GM23338 (cell line): Measurements from ENCODE around the gene ZGPAT. TPM values are rescaled to one million over a fixed set of nuclear protein-coding genes. Genes with fewer than 3 reads are reported as not detected.

Experiments used
- ATAC-seq: fragments of 200-7000 bp; cut with Tn5 transposase; 3 replicates; pipeline ENCODE4 v1.9.1; 2020
- DNase-seq: peaks from one replicate; pipeline ENCODE4 v3.0.0-alpha.2; 2015; ENCODE audit warnings: low spot score
- H2AFZ ChIP-seq: fragments of 200-600 bp; sonication (generic); 2 replicates; pipeline ENCODE4 v1.8.0; 2016; ENCODE audit warnings: antibody characterized with exemption, mild to moderate bottlenecking, moderate library complexity
- H3F3A ChIP-seq: fragments of 200-600 bp; sonication (generic); replicated peaks from 2 replicates; pipeline ENCODE4 v1.8.0; 2017; ENCODE audit warnings: antibody characterized with exemption, mixed run types, low read depth
- H3K27ac ChIP-seq: fragments of 200-600 bp; sonication (generic); 2 replicates; pipeline ENCODE4 v1.6.1; 2016; ENCODE audit warnings: low read depth
- H3K27me3 ChIP-seq: fragments of 200-600 bp; sonication (generic); 2 replicates; pipeline ENCODE4 v1.8.0; 2016; ENCODE audit warnings: mild to moderate bottlenecking, mixed run types, moderate library complexity; ENCODE audit not compliant: insufficient read depth
- H3K36me3 ChIP-seq: fragments of 200-600 bp; sonication (generic); 2 replicates; pipeline ENCODE4 v1.8.0; 2016; ENCODE audit warnings: mild to moderate bottlenecking; ENCODE audit not compliant: insufficient read depth
- H3K4me1 ChIP-seq: fragments of 200-600 bp; sonication (generic); 2 replicates; pipeline ENCODE4 v1.8.0; 2016; ENCODE audit warnings: mild to moderate bottlenecking, moderate library complexity; ENCODE audit not compliant: insufficient read depth
- H3K4me2 ChIP-seq: fragments of 200-600 bp; sonication (generic); 2 replicates; pipeline ENCODE4 v1.7.1; 2017; ENCODE audit warnings: mixed run types
- H3K4me3 ChIP-seq: fragments of 200-600 bp; sonication (generic); 2 replicates; pipeline ENCODE4 v1.6.1; 2016; ENCODE audit warnings: mixed run types
- H3K79me2 ChIP-seq: fragments of 200-600 bp; sonication (generic); replicated peaks from 2 replicates; pipeline ENCODE4 v1.8.0; 2017; ENCODE audit warnings: mild to moderate bottlenecking; ENCODE audit not compliant: insufficient read depth
- H3K9me2 ChIP-seq: fragments of 200-600 bp; sonication (generic); 2 replicates; pipeline ENCODE4 v1.8.0; 2017; ENCODE audit not compliant: insufficient read depth
- H4K20me1 ChIP-seq: fragments of 200-600 bp; sonication (generic); replicated peaks from 2 replicates; pipeline ENCODE4 v1.8.0; 2017; ENCODE audit warnings: mild to moderate bottlenecking; ENCODE audit not compliant: insufficient read depth
- H3K27ac Mint-ChIP-seq: 2 replicates; pipeline ENCODE4 v1.8.0; 2020; ENCODE audit warnings: inconsistent platforms, mild to moderate bottlenecking, moderate library complexity, mixed read lengths
- H3K27me3 Mint-ChIP-seq: 3 replicates; pipeline ENCODE4 v1.8.0; 2022; ENCODE audit warnings: low read depth, mild to moderate bottlenecking, moderate library complexity, mixed read lengths, inconsistent platforms; ENCODE audit not compliant: insufficient read depth, poor library complexity
- H3K36me3 Mint-ChIP-seq: 3 replicates; pipeline ENCODE4 v1.8.0; 2021; ENCODE audit warnings: low read depth, mild to moderate bottlenecking, inconsistent platforms, moderate library complexity, mixed read lengths
- H3K4me1 Mint-ChIP-seq: 3 replicates; pipeline ENCODE4 v1.8.0; 2020; ENCODE audit warnings: mild to moderate bottlenecking, inconsistent platforms, mixed read lengths
- H3K4me3 Mint-ChIP-seq: 3 replicates; pipeline ENCODE4 v1.8.0; 2021; ENCODE audit warnings: moderate library complexity, mild to moderate bottlenecking, inconsistent platforms, mixed read lengths
- H3K9me3 Mint-ChIP-seq: 3 replicates; pipeline ENCODE4 v1.8.0; 2020; ENCODE audit warnings: moderate library complexity, mild to moderate bottlenecking, inconsistent platforms, mixed read lengths
- CREB1 ChIP-seq: fragments of 250-450 bp; sonication (Bioruptor Pico); IDR thresholded peaks from 2 replicates; pipeline ENCODE4 v1.5.0; 2020; ENCODE audit warnings: low read depth, mild to moderate bottlenecking, moderate library complexity
- EZH2 ChIP-seq: fragments of 200-600 bp; sonication (generic); IDR thresholded peaks from one replicate; pipeline ENCODE4 v1.8.0; 2017; ENCODE audit warnings: antibody characterized with exemption, mild to moderate bottlenecking, low read depth; ENCODE audit not compliant: unreplicated experiment
- EZH2phosphoT487 ChIP-seq: fragments of 200-600 bp; sonication (generic); IDR thresholded peaks from one replicate; pipeline ENCODE4 v1.8.1; 2018; ENCODE audit warnings: antibody characterized with exemption; ENCODE audit not compliant: unreplicated experiment
- JUNB ChIP-seq: IDR thresholded peaks from one replicate; pipeline ENCODE4 v1.6.1; 2016; ENCODE audit warnings: antibody characterized with exemption; ENCODE audit not compliant: unreplicated experiment
- NANOG ChIP-seq: IDR thresholded peaks from 2 replicates; pipeline ENCODE4 v1.6.1; 2016; ENCODE audit warnings: antibody characterized with exemption, borderline replicate concordance
- STAT1 ChIP-seq: IDR thresholded peaks from one replicate; pipeline ENCODE4 v1.6.1; 2016; ENCODE audit warnings: antibody characterized with exemption; ENCODE audit not compliant: unreplicated experiment
- ZNF114 ChIP-seq: fragments of 250-450 bp; sonication (Bioruptor Pico); IDR thresholded peaks from 2 replicates; pipeline ENCODE4 v1.5.0; 2020; ENCODE audit warnings: mild to moderate bottlenecking, moderate library complexity
- polyA plus RNA-seq: library from polyadenylated mRNA; unstranded; fragments of >200 nt; fragmentation: Nextera tagmentation; extraction: Ambion mirVana; gene quantifications from 2 replicates; pipeline ENCODE4 v1.2.1, GENCODE V29; 2016
- total RNA-seq: library from RNA; depleted of rRNA; stranded (reverse); fragments of >200 nt; shearing (Covaris generic); gene quantifications from 2 replicates; pipeline ENCODE4 v1.2.3, GENCODE V29; 2014
- TF ChIP-seq, protein P1 (sequence below): IDR thresholded peaks from one replicate; pipeline ENCODE4 v1.6.1; 2018; ENCODE audit warnings: antibody characterized with exemption; ENCODE audit not compliant: unreplicated experiment

Gene ZGPAT
- total and polyA plus RNA-seq, 2 experiments from 2014 or later, result 25.0 to 39.2 TPM

DNA sequence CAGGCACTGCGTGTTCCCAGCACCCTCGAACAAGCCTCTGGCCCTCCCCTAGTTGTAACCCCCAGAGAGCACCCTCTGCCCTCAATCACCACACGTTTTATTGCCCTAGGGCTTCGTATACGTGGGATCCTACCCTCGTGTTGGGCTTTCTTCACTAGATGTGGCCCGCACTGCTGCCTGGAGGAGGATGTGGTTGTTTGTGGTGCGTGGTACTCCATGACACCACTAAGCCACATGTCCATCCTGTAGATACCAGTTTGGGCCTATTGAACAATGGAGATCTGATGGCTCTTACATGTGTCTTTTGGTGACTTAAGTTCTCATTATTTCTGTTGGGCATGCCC lies 48.8 kb downstream of the ZGPAT start:
- Histone ChIP-seq H3K4me2 (no peak overlapping the region), H3K27ac (no peak overlapping the region), H3K79me2 (no peaks in the 10 kb centered on the region), H3K36me3 (no peaks in the 10 kb centered on the region), H2AFZ (no peak overlapping the region), H3K9me2 (no peaks in the 10 kb centered on the region), H3K27me3 (no peaks in the 10 kb centered on the region), H3F3A (peaks cover 5% of the 10 kb centered on the region; the same call in 1 of the 2 replicates), H4K20me1 (no peaks in the 10 kb centered on the region), H3K4me3 (no peak overlapping the region), H3K4me1 (peaks cover 4% of the 10 kb centered on the region; the same call in 1 of the 2 replicates)
- Mint-ChIP-seq H3K27ac (no peak overlapping the region), H3K9me3 (no peaks in the 10 kb centered on the region; the same call in 1 of the 3 replicates), H3K36me3 (peaks cover 5% of the 10 kb centered on the region; the same call in 2 of the 3 replicates), H3K4me3 (no peak overlapping the region), H3K4me1 (peaks cover 8% of the 10 kb centered on the region), H3K27me3 (peaks cover 5% of the 10 kb centered on the region)
- DNase-seq, result no peak
- TF ChIP-seq JUNB (no peak), STAT1 (no peak), ZNF114 (CRISPR knock-in tag) (no peak), NANOG (no peak), EZH2 (no peak)
- TF ChIP-seq, protein P1, sequence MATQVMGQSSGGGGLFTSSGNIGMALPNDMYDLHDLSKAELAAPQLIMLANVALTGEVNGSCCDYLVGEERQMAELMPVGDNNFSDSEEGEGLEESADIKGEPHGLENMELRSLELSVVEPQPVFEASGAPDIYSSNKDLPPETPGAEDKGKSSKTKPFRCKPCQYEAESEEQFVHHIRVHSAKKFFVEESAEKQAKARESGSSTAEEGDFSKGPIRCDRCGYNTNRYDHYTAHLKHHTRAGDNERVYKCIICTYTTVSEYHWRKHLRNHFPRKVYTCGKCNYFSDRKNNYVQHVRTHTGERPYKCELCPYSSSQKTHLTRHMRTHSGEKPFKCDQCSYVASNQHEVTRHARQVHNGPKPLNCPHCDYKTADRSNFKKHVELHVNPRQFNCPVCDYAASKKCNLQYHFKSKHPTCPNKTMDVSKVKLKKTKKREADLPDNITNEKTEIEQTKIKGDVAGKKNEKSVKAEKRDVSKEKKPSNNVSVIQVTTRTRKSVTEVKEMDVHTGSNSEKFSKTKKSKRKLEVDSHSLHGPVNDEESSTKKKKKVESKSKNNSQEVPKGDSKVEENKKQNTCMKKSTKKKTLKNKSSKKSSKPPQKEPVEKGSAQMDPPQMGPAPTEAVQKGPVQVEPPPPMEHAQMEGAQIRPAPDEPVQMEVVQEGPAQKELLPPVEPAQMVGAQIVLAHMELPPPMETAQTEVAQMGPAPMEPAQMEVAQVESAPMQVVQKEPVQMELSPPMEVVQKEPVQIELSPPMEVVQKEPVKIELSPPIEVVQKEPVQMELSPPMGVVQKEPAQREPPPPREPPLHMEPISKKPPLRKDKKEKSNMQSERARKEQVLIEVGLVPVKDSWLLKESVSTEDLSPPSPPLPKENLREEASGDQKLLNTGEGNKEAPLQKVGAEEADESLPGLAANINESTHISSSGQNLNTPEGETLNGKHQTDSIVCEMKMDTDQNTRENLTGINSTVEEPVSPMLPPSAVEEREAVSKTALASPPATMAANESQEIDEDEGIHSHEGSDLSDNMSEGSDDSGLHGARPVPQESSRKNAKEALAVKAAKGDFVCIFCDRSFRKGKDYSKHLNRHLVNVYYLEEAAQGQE, result no peak
- no peak for ATAC-seq

DNA sequence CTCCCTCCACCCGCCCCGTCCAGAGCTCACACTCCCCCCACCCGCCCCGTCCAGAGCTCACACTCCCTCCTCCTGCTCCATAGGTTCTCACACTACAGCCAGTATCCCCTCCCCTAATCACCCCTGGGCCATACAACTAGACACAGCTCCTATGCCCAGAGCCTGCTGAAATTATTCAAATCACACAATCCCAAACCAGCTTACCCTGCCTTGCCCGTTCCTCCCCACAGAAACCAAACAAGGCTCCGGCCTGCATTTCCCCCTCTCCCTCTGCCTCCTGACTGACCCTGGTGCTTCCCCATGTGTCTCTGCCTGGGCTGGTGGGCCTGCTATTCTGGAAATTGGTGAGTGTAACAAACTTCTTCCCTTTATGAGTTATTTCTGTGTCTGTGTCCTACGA lies 50.3 kb downstream of the ZGPAT start:
- no peaks in the 10 kb centered on the region for H3K79me2 ChIP-seq
- no peaks in the 10 kb centered on the region for H4K20me1 ChIP-seq
- H3K27me3 ChIP-seq, result no peaks in the 10 kb centered on the region
- H3K4me2 ChIP-seq, result no peak overlapping the region
- H3K9me3 Mint-ChIP-seq, result no peaks in the 10 kb centered on the region; the same call in 1 of the 3 replicates
- no peak overlapping the region for H3K4me3 ChIP-seq
- H3K27me3 Mint-ChIP-seq, result no peaks in the 10 kb centered on the region
- H3K4me1 ChIP-seq, result 0 out of 2 replicates have a peak, but pooled peaks cover 1% of the 10 kb centered on the region
- peaks cover 2% of the 10 kb centered on the region; the same call in 1 of the 2 replicates for H3F3A ChIP-seq
- ATAC-seq (no peak), DNase-seq (no peak)
- no peaks in the 10 kb centered on the region for H3K9me2 ChIP-seq
- no peak overlapping the region for H3K27ac ChIP-seq
- peaks cover 3% of the 10 kb centered on the region for H3K4me1 Mint-ChIP-seq
- no peak overlapping the region for H2AFZ ChIP-seq
- H3K36me3 Mint-ChIP-seq, result peaks cover 11% of the 10 kb centered on the region
- H3K36me3 ChIP-seq, result no peaks in the 10 kb centered on the region
- H3K27ac Mint-ChIP-seq, result no peak overlapping the region
- H3K4me3 Mint-ChIP-seq, result no peak overlapping the region
- no peak for TF ChIP-seq STAT1
- no peak for TF ChIP-seq NANOG
- TF ChIP-seq EZH2phosphoT487, result no peak
- TF ChIP-seq, protein P1, result no peak
- no peak for TF ChIP-seq CREB1
